SU-DHL-6 (cell line): ENCODE measurements around the gene PJA1.

Source experiments
- EZH2phosphoT487 ChIP-seq: fragments of 200-600 bp; sonication (generic), shearing (Covaris generic); conservative IDR thresholded peaks from 2 replicates; pipeline ENCODE4 v1.6.1; 2018; ENCODE audit warnings: mild to moderate bottlenecking, antibody characterized with exemption, low read length, moderate library complexity, mixed read lengths
- TF ChIP-seq, protein P1 (sequence below): fragments of 200-600 bp; sonication (generic); IDR thresholded peaks from one replicate; pipeline ENCODE4 v1.5.1; 2017; ENCODE audit warnings: antibody characterized with exemption, mild to moderate bottlenecking, low read length, moderate library complexity; ENCODE audit not compliant: insufficient read depth, poor library complexity, severe bottlenecking

DNA sequence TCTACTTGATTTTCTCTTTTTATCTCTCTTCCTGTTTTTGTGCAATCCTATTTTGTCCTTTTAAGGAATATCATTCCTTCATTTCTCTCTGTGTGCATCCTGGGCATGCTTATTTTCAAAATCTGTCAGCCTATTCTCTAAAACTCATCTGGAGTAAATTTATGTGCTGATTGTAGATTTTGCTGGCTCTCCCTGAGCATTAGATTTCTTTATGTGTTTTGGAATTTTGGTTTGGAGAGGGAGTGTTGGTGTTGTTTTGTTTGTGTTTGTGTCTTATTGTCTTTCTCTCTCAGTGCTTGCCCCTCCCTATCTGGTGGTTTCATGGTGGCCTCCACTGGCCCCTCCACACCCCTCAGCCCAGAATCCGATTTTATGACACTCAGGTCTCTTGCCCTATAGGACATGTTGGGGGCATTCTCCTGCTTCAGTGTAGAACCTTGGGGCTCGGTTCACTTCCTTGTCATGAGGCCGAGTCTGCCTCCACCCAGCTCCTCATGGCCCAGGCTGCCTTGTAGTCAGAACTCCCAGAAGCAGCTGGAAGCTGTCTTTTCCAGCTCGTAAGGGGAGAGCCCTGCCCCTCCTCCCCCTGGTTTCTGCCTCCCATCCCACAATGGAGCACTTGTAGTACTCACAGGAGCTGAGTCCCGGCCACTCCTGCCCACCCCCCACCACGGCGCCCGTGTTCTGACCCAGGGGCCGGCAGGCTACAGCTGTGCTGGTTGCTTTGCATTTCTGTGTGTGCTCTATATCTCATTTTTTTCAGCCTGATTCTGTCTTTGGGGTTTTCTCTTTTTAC is 24.5 kb upstream of the PJA1 start:
- TF ChIP-seq, protein P1, sequence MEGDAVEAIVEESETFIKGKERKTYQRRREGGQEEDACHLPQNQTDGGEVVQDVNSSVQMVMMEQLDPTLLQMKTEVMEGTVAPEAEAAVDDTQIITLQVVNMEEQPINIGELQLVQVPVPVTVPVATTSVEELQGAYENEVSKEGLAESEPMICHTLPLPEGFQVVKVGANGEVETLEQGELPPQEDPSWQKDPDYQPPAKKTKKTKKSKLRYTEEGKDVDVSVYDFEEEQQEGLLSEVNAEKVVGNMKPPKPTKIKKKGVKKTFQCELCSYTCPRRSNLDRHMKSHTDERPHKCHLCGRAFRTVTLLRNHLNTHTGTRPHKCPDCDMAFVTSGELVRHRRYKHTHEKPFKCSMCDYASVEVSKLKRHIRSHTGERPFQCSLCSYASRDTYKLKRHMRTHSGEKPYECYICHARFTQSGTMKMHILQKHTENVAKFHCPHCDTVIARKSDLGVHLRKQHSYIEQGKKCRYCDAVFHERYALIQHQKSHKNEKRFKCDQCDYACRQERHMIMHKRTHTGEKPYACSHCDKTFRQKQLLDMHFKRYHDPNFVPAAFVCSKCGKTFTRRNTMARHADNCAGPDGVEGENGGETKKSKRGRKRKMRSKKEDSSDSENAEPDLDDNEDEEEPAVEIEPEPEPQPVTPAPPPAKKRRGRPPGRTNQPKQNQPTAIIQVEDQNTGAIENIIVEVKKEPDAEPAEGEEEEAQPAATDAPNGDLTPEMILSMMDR = no peak
- TF ChIP-seq EZH2phosphoT487 = no peak
